GM18517 (cell line): ENCODE data around the gene STK24.
A peak's percentile ranks its signal among the peaks of the same experiment; 100 is the strongest.

ENCODE experiments used
- ATAC-seq: cut with Tn5 transposase; IDR thresholded peaks from one replicate; pipeline ENCODE4 v1.9.1; 2021; ENCODE audit warnings: mild to moderate bottlenecking, moderate library complexity; ENCODE audit not compliant: unreplicated experiment

The STK24 gene

DNA sequence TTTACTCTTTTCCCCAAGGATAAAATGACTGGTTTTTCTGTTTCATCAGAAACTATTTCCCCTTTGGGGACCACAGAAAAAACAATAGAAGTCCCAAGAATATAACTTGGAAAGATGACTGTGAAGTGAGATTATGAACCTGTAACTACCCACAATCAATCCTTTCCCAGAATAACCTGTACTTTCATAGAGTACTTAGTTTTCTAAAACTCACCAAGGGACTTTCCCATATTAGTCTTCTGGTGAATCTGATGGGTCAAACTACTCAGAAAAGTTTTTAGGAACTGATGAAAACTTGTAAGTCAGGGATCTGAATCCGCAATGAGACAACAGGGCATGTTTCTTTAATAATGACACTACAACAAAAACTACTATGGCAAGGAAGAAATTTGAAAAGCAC, 62.6 kb downstream of the STK24 start:
- ATAC-seq, result no peak

DNA sequence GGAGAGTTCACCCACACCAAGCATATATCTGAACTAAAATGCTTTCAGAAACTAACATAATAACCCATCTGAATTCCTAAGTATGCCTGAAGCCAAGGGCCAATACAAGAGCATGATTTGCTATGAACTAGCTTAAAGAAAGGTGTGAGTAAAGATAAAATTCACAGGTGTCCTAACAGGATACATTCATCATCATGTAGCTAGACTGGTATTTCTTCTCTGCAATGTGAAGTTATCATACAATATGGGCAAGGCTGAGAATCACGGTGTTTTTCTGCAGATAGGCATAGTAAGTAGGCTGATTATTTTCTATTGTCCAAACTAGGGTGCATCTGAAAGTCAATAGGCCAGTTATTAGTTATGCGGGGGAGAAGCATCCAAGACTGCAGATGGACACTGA, 63.1 kb downstream of the STK24 start:
- no peak for ATAC-seq

- no peak for ATAC-seq
These were observed 63.9 kb downstream of the STK24 start for GRCh38 chr13:98512774-98513665.

GRCh38 chr13:98511435-98511834, 65.5 kb downstream of the STK24 start:
- ATAC-seq, result no peak

DNA sequence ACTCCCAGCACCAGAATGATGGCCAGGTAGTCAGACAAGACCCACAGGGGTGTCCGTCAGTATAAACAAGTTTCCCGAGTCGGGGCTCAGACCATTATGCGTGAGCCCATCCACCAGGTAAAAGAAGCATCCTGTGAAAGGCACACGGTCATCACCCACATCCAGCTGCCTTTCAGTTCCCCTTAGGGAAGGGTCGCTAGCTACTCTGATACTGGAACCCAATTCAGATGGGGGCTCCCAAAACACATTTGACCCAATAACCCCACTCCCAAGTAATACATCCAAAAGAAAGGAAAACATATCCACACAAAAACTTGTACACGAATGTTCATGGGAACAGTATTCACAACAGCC, 66.8 kb downstream of the STK24 start:
- ATAC-seq, result no peak

GRCh38 chr13:98509271-98510155, 67.4 kb downstream of the STK24 start:
- ATAC-seq, result peak; percentile 63

DNA sequence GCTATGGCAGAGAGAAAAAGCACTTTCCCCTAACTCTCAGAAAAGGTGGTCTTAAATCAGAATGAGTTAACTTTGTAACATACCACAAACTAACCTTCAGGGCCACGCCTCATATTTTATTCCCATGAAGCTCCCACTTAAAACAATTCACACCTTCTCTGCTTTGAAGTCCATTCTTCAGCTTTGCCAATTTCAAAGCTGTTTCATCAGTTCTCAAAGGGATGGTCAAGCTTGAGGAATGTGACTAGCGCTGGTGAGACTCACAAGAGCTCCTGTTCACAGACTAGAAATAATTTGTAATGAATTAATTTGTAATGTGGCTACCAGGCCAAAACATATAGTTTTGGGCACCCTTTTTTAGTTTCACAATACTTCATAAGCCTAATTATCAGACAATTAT, 68.2 kb downstream of the STK24 start:
- ATAC-seq, result no peak

DNA sequence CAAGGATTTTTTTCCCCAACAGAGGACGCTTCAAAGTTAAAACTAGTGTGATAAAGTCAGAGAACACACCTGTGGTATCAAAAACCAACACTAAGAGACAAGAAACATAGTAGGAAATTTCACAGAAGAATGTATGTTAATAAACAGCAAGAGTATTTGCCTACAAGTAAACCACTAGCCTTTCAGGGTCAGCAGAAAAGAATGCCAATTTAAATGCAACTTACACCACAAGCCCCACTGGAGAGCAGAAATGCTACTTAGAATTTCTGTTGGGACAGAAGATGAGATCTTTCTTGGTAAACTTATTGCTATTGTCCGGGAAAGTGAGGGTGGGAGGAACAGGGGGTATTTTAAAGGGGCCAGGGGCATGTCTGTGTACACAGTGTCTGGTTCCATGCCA, 68.6 kb downstream of the STK24 start:
- no peak for ATAC-seq

- ATAC-seq, result no peak
These were observed 69.6 kb downstream of the STK24 start for GRCh38 chr13:98507282-98507797.

- ATAC-seq, result no peak
These were observed 70.1 kb downstream of the STK24 start for GRCh38 chr13:98506728-98507230.

- no peak for ATAC-seq
These were observed 70.6 kb downstream of the STK24 start for GRCh38 chr13:98506322-98506721.

DNA sequence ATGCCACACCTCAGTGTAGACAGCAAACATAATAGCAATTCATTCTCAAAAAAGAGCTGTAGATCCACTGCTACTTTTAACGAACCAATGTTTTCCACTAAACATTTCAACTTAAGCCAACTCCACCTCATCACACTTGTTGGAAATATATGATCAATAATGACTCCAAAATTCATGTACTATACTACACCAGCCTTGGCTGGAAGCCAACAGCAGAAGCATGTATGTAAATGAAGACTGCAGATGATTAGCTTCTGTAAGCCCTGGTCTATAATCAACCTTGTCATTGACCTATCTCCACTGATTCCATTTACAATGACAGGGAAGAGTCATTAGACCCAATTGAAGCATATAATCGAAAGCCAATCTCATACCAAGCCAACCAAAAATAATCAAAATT, 71.7 kb downstream of the STK24 start:
- ATAC-seq, result no peak

- peak; percentile 21 for ATAC-seq
These were observed 72.4 kb downstream of the STK24 start for GRCh38 chr13:98504371-98504963.

GRCh38 chr13:98504029-98504351, 72.9 kb downstream of the STK24 start:
- ATAC-seq, result no peak

GRCh38 chr13:98503175-98504028, 73.5 kb downstream of the STK24 start:
- ATAC-seq, result no peak

- ATAC-seq, result peak; percentile 74
These were observed 75.9 kb downstream of the STK24 start for GRCh38 chr13:98500963-98501421.

DNA sequence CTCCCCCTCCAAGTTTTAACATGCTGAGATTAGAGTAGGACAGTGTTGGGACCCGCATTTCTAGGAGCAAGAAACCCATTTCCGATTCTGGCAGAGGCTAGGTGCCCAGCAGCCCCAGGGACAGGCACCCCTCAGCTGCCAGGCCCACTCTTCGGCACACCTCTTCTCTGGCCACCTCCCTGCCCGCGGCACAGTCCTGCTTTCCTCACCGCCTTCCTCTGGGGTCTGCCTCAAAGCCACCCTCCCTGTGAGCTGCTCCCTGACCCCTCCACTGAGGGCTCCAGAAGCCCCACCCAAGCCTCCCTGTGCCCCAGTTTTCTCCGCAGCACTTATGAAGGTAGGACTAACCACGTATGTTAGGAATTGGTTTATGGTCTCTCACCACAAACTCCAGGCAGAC, 79.9 kb downstream of the STK24 start:
- no peak for ATAC-seq

DNA sequence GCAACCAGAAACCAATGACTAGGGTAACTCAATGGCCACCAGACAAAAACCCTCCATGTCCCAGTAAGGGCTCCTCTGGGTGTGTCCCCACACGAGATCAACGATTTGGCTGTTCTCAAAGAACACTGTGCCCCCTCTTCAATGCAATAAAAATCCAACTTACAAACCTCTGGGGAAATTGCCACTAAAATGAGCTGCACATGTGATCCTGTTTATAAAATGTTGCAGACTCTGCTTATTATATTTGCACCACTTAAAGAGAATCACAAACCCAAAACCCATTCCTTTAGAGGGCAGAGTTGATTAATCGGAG, 80.5 kb downstream of the STK24 start:
- ATAC-seq, result no peak

DNA sequence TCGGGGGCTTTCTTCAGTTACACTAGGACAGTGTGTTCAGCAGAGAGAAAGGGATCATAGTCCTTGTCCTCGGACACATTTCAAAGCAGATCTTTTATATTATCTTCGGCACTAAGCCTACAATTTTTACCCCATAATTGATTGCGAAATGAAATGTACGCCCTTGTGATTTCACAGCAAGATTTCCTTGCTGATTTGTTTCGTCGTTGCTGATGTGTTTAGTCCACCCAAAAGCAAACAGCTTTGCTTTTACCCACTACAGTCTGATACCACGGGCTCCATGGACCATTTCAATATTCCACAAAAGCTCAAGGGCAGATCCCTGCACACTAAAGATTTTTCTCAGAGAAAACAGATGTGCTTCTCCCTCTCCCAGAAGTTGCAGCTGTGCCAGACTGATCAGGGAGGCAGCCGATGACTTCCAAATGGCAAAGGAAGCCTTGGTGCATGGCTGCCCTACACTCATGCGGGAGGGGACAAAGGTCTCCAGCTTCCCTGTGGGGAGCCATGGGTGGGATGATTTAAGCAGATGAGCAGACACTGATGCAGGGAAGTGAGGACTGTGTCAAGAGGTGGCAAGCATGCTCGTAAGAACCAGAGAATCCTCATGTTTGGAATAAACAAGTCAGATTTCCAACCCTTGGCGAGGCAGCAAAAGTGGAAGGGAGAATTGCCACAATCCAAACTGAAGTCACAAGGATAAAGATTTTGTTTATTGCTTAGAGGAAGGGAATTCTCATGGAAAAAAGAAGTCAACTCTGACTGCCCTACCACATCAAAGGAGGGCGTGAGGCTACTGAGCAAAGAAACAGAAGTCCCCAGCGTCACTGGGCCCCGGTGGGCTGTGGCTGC, 81.1 kb downstream of the STK24 start:
- no peak for ATAC-seq

GRCh38 chr13:98494769-98495168, 82.1 kb downstream of the STK24 start:
- ATAC-seq, result no peak
